Body of pancreas (tissue), 4 donors: ENCODE results near the gene PDCD2L. TPM values are rescaled to one million over a fixed set of nuclear protein-coding genes. Genes with fewer than 3 reads are reported as not detected.

Source experiments
- ATAC-seq: fragments of 150-250 bp; one replicate; pipeline ENCODE4 v1.9.1; 2016
- DNase-seq, 4 donors: peaks; one replicate each; pipeline ENCODE4 v3.0.0-alpha.2; 2019
- H3K27ac ChIP-seq, 4 donors: fragments of 200-600 bp; sonication (generic); 1 replicate in 3 of 4; 2 replicates in 1 of 4; pipeline versions ENCODE4 v1.5.1 to v1.6.1; 2016 to 2019; ENCODE audit warnings: mild to moderate bottlenecking in 1 of 4, mixed read lengths in 1 of 4, moderate library complexity in 1 of 4
- H3K27me3 ChIP-seq, 2 donors: fragments of 200-600 bp; sonication (generic); one replicate each; pipeline ENCODE4 v1.6.0; 2016; ENCODE audit warnings: mild to moderate bottlenecking in 1 of 2
- H3K36me3 ChIP-seq, 2 donors: fragments of 200-600 bp; sonication (generic); replicated peaks in 1 of 2; 2 replicates each; pipeline ENCODE4 v1.5.1; 2016; ENCODE audit warnings: low read depth in 2 of 2; ENCODE audit not compliant: insufficient read depth in 1 of 2
- H3K4me1 ChIP-seq: fragments of 200-600 bp; sonication (generic); one replicate; pipeline ENCODE4 v1.6.0; 2016
- H3K4me3 ChIP-seq, 2 donors: fragments of 200-600 bp; sonication (generic); 1 replicate in 1 of 2; 2 replicates in 1 of 2; pipeline ENCODE4 v1.5.1; 2016 to 2019
- H3K9me3 ChIP-seq, 3 donors: fragments of 200-600 bp; sonication (generic); 1 replicate in 2 of 3; 2 replicates in 1 of 3; pipeline ENCODE4 v1.5.1; 2016
- CTCF ChIP-seq, 7 experiments: fragments of 450-650 bp in 4 of 7; fragments of 200-600 bp in 3 of 7; sonication (generic) in 3 of 7; IDR thresholded peaks; one replicate each; pipeline ENCODE4 v1.5.1; 2016 to 2019; ENCODE audit warnings: antibody characterized with exemption in 7 of 7
- POLR2A ChIP-seq, 3 donors: fragments of 450-650 bp; IDR thresholded peaks; one replicate each; pipeline ENCODE4 v1.6.1; 2016; ENCODE audit warnings: antibody characterized with exemption in 3 of 3, mild to moderate bottlenecking in 2 of 3
- WGBS, 2 donors: methylation state at CpG; one replicate each; pipeline ENCODE4 v1.1.5; 2017; 5-methylcytosine and 5-hydroxymethylcytosine counted together
- intact Hi-C: fragments of 100-400 bp; cut with DNase I; formaldehyde crosslinking; loops from one replicate; pipeline ENCODE4 v1.15.1; 2023
- total RNA-seq, 2 donors: library from RNA; depleted of rRNA; stranded (reverse); fragments of >200 nt; gene quantifications; one replicate each; pipeline ENCODE4 v1.1.0, GENCODE V29; 2016

The PDCD2L gene
- total RNA-seq, 2 donors from 2014 or later, result 13.2 to 45.5 TPM

DNA sequence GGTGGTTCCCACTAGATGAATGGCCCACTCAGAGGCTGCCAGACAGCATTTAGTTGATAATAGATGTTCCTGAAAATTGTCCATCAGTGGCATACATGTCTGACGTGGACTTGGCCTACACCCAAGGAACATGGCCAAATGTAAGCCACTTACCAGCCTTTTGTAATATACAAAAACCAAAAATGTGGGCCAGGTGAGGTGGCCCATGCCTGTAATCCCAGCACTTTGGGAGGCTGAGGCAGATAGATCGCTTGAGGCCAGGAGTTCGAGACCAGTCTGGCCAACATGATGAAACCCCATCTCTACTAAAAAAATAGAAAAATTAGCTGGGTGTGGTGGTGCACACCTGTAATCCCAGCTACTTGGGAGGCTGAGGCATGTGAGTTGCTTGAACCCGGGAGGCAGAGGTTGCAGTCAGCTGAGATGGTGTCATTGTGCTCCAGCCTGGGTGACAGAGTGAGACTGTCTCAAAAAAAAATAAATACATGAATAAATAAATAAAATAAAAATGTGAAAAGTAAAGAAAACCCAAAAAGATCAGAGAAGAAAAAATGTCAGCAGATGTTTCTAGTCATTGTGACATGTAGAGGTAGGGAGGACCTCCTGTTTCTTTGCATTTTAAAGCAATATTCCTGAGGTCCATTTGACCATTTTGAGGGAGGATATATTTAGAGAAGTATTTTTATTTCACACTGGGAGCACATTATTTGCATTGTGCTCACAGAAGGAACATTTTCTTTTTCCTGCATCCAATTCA lies 70.2 kb downstream of the PDCD2L start:
- intact Hi-C loops, result no loop called here
- peaks cover 5 to 13% of the 10 kb centered on the region in 2 donors for H3K36me3 ChIP-seq
- no peak overlapping the region for H3K4me3 ChIP-seq
- H3K27ac ChIP-seq, result no peak overlapping the region
- no peak for TF ChIP-seq CTCF (IDR thresholded peaks at IDR 0.05)
- no peaks in the 10 kb centered on the region for H3K4me1 ChIP-seq
- 79 to 80% methylated on average over 4 of the region's 4 CpGs for WGBS, 2 donors
- DNase-seq, result no peak
- no peaks in the 10 kb centered on the region for H3K9me3 ChIP-seq
- H3K27me3 ChIP-seq, result no peaks in the 10 kb centered on the region
- no peak for ATAC-seq

- no peak for ATAC-seq
- H3K27ac ChIP-seq, result no peak overlapping the region
Observed at GRCh38 chr19:34475026-34475974, 71.1 kb downstream of the PDCD2L start.

More at GRCh38 chr19:34475026-34475974, 71.1 kb downstream of the PDCD2L start:
- no peak for DNase-seq
- Histone ChIP-seq H3K36me3 (peaks cover 0 to 11% of the 10 kb centered on the region in 2 donors), H3K27me3 (no peaks in the 10 kb centered on the region), H3K9me3 (no peaks in the 10 kb centered on the region), H3K4me3 (no peak overlapping the region), H3K4me1 (no peaks in the 10 kb centered on the region)
- TF ChIP-seq POLR2A (IDR thresholded peaks at IDR 0.05) (no peak), CTCF (IDR thresholded peaks at IDR 0.05) (no peak)
- 70 to 75% methylated on average over 9 of the region's 9 CpGs for WGBS, 2 donors
- intact Hi-C loops, result no loop called here

Other genes with a start within 250 kb of the PDCD2L start
- 10 to 100 TPM; 63.6 to 95.9 TPM for gene LSM14A, start 231.9 kb upstream of the PDCD2L start, total RNA-seq
- 10 to 100 TPM; 17.1 to 26.4 TPM for gene GARRE1, start 149.8 kb upstream of the PDCD2L start, total RNA-seq
- gene GPI, start 39.2 kb upstream of the PDCD2L start, total RNA-seq, result 100 to 1,000 TPM in 1 of 2 donors, 10 to 100 TPM in 1; 66.4 to 118 TPM
- 10 to 100 TPM; 37.4 to 51.7 TPM for gene UBA2, start 24.0 kb downstream of the PDCD2L start, total RNA-seq
- gene WTIP, start 77.4 kb downstream of the PDCD2L start, total RNA-seq, result 1 to 10 TPM; 3.0 to 8.3 TPM